MV-4-11 (cell line): Measurements from ENCODE around the gene GPNMB.
"Not testable (repeated sequence)": the region's sequence is repeated elsewhere in the genome, so short reads cannot be mapped to it uniquely, and the experiment has no call there.

ENCODE experiments used
- DNase-seq: peaks from one replicate; lab custom pipeline; 2025; lab: John Stamatoyannopoulos, UW

Gene GPNMB

DNA sequence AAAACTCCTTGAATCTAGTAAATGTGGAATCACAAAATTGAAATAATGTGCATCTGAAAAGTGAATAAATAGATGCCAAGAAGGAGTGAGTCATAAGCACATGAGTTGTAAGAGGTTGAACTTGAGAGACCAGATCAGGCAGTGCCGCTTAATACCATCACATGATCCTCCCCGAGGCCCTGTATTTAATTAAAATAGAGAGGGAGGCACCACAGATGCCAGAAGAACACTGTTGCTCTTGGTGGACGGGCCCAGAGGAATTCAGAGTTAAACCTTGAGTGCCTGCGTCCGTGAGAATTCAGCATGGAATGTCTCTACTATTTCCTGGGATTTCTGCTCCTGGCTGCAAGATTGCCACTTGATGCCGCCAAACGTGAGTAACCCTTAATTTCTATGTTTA is at the start of gene GPNMB:
TSS of gene GPNMB (plus strand) at position 221 of the 400 bp plus-strand sequence. CDS start at position 304, 83 bp downstream.
- no peak for DNase-seq

DNA sequence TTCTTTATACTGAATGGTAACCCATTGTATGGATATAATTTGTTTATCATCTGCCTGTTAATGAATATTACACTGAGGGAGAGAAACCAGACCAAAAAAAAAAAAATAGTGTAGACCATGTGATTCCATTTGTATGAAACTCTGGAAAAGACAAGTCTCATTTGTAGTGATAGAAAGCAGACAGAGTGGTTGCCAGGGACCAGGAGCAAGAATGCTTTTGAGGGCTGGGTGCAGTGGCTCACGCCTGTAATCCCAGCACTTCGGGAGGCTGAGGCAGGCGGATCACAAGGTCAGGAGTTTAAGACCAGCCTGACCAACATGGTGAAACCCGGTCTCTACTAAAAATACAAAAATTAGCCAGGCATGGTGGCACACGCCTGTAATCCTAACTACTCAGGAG is 48.8 kb upstream of the GPNMB start:
- DNase-seq, result not testable (repeated sequence)

- no peak for DNase-seq
Measured at GRCh38 chr7:23200331-23200730, 46.2 kb upstream of the GPNMB start.

GRCh38 chr7:23204241-23204640 is 42.3 kb upstream of the GPNMB start:
- no peak for DNase-seq

GRCh38 chr7:23205577-23205908 is 41.0 kb upstream of the GPNMB start:
- DNase-seq, result no peak

GRCh38 chr7:23205909-23206767 is 40.4 kb upstream of the GPNMB start:
- no peak for DNase-seq

DNA sequence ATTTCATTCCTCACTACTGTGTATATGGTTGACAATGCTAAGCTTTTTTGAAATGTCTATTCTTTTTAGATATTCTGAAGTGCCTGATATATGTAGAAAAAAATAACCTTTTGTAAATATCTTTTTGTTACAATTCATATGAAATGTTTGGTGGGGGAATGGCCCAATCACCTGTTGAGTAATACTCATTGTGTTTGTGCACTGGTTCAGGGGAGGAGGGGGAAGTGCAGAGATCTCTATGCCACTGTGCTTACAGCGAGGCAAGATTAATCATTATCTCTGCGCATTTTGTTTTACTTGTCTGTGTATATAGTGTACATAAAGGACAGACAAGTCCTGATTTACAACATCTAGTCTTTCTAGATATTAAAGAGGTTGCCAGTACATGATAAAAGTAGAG is 39.6 kb upstream of the GPNMB start:
- no peak for DNase-seq

GRCh38 chr7:23207884-23208283 is 38.7 kb upstream of the GPNMB start:
- DNase-seq, result peak; percentile 28

GRCh38 chr7:23208316-23208715 is 38.3 kb upstream of the GPNMB start:
- peak; percentile 29 for DNase-seq

DNA sequence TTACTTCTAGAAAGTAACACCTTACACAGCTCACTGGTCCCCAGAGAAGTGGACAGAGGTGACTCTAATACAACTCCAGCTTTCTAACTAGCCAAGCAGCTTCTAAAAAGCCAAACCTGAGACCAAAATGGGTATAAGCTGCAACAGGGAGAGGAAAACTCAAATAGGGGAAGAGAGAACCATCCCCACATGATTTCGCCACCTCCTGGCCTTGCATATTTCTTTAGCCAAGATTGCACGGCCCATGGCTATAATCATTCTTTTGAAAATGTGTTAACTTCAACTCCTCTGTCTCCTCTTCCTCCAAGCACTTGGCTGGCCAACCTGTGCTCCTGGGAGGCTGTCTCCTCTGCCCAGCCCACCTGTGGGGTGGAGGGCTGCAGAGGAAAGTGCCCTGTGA is 36.1 kb upstream of the GPNMB start:
- DNase-seq, result peak; percentile 55

GRCh38 chr7:23211589-23211988 is 35.0 kb upstream of the GPNMB start:
- no peak for DNase-seq

DNA sequence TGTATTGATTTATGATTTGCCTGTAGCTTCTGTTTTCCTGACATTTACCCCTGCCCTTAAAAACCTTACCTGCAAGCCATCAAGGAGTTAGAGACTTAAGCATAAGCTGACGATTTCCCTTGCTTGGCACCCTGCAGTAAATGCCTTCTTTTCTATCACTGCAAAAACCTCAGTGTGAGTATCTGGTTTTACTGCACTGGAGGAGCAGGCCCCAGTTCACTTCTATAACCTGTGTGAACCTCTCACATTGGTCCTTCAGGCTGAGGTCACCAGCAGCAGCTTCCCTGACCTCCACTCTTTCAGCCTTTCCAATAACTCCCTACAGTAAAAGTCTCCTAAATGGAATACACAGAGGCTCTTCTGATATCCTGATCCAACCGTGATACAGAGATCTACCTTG is 34.2 kb upstream of the GPNMB start:
- no peak for DNase-seq

DNA sequence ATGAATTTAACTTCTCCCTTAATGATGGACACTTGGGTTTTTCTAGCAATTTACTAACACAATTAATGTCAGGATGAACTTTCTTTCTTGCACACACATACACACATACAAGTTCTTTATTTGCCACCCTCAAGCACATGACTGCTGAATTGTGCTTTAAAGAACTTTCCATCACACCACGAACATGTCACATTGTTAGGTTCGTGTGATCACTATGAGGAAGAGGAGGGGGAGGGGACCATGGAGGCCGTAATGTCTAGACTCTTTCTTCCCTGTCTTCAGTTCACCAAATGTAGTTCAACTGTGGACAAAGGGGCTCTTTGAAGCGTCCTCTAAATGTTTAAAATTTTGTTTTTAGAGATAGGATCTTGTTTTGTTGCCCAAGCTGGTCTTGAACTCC is 33.7 kb upstream of the GPNMB start:
- no peak for DNase-seq

DNA sequence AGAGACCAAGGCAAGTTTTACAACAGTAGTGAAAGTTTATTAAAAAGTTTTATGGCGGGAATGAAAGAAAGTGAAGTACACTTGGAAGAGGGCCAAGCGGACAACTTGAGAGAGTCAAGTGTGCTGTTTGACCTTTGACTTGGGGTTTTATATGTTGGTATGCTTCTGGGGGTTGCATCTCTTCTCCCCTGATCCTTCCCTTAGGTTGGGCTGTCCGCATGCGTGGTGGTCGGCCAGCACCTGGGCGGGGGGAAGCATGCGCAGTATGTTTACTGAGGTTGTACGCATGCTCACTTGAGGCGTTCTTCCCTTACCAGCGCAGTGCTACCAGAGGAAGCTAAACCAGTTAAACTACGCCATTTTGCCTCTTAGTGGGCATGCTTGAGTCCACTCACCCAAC is 32.8 kb upstream of the GPNMB start:
- DNase-seq, result no peak

GRCh38 chr7:23214423-23214822 is 32.2 kb upstream of the GPNMB start:
- DNase-seq, result no peak

- DNase-seq, result no peak
Measured at GRCh38 chr7:23214938-23215337, 31.6 kb upstream of the GPNMB start.

DNA sequence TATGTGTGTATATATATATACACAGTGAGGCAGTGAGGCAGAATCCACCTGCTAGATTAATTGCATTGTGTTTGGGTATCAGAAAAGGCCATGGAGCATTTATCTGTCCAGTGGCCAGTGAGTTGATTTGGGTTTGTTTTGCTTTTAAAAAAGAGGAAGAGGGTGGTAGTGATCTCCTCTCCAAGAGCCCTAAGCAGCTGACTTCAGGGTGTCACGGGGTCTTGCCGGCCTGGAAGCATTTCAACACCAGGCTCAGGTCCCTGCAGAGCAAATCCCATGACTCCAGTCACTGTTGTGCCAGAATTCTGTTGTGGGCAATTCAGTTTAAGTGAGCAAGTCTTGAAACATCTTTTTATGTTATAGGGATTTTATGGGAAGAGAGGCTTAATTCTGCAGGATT is 30.6 kb upstream of the GPNMB start:
- DNase-seq, result peak; percentile 87

DNA sequence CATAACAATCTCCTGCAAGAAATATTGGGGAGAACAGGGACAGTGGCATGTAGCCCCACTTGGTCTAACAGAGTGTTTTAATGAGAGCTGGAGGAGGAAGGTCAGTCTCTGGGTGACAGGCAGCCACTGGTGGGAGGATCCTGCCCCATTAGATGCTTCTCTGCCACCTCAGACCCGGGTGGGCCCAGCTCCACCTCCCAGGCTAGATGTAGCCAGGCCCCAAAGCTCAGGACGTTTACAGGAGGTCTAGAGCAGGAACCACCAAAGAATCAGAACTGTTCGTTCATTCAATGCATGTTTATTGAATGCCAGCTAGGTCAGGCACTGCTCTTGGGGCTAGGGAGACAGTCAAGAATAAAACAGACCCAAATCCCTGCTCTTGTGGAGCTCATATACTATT is 28.4 kb upstream of the GPNMB start:
- DNase-seq, result no peak

DNA sequence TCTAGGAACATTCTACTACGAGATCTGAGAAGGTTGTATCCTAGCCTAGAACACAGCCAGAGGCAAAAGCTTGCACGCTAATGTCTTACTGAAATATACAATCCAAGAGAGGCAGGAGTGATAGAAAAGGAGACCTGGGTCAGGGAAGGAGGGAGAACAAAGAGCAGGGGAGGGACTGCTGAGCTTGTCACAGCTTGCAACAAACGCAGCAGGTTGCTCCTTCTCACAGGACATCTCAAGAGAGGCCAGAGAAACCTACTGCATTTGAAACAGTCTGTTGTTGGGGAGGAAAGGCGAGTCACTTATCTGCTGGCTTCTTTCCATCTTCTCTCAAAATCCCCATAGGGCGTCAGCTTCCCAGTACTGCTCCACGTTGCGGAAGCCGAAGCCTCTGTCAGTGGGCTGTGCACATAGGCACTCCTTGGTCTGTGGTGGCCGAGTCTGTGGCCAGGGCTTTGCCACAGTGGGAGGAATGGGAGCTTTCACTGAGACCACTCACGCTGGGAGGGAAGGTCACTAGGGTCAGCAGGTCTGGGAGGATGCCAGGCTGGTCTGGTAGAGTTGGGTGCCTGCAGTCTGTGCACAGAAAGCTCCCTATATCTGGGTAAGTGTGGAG is 25.8 kb upstream of the GPNMB start:
- no peak for DNase-seq

DNA sequence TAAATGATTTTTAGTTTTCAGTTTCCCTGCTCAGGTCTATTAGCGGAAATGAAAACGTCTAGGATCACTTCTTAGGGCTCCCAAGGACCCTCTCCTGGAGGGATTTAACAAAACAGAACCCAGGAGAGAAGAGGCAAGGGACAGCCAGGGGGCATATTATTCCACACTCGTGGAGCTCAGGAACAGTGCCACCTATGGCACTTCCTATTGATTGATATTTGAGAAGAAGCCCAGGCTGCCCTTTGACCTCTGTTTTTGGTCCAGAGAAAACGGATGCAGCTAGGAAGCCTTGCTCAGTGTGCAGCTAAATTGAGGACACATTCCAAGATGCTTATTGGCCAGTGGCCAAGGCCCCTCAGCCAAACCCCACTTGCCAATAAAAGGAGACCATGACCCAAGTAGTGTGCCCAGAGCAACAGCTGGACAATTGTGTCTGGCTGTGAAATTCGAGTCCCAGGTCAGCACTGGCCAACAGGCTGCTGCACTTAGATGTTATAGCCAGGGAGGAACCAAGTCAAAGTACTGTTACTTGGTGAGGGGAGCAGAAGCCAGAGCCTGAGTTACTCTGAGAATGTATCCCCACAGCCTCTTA is 24.0 kb upstream of the GPNMB start:
- DNase-seq, result no peak

DNA sequence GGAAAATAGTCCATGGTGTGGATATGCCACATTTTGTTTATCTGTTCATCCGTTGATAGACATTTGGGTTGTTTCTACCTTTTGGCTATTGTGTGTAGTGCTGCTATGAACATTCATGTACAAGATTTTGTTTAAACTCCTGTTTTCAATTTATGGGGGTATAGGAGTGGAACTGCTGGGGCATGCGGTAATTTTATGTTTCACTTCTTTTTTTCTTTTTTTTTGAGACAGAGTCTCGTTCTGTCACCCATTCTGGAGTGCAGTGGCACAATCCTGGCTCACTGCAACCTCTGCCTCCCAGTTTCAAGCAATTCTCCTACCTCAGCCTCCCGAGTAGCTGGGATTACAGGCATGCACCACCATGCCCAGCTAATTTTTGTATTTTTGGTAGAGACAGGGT is 22.2 kb upstream of the GPNMB start:
- peak; percentile 23 for DNase-seq

- peak; percentile 22 for DNase-seq
Measured at GRCh38 chr7:23226844-23227450, 19.6 kb upstream of the GPNMB start.

DNA sequence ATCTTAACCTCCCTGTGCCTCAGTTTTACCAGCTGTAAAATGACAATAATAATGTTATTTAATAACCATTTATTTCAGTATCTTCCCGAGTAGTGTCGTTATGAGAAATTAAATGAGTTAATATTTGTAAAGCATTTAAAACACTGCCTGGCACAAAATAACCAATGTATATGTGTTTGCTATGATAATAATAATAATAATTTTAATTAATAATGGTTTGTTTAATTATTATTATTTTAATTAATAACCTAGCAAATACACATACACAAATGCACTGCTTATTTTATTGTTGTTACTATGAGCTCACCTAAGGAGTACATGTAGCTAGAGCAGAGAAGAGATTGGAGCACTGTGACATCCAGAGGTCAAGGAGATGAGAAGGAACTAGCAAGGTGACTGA is 18.2 kb upstream of the GPNMB start:
- no peak for DNase-seq
